HG03103 (cell line): ENCODE results near the gene ARHGEF11.

ENCODE experiments used
- ATAC-seq: cut with Tn5 transposase; IDR thresholded peaks from one replicate; pipeline ENCODE4 v1.9.1; 2021; ENCODE audit warnings: low read depth; ENCODE audit not compliant: unreplicated experiment

The ARHGEF11 gene

DNA sequence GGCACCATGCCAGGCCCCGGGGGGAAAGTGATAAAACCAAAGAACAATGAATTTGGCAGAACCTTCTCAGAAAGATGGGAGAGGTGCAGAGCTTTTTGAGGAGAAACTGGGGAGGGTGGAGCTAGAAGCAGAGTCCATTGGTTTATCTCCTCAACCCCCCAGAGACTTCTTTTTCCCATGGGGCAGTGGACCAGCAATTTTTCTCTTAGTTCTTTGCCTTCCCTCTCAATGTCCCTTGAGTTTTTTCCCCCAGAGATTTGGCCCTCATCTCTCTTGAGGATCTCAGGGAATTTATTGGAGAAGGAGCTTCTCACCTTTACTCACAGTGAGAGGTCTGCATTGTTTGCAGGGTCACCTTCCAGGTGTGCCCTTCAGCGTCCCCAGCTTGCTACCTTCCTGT lies 5.3 kb upstream of the ARHGEF11 start:
- ATAC-seq = no peak

DNA sequence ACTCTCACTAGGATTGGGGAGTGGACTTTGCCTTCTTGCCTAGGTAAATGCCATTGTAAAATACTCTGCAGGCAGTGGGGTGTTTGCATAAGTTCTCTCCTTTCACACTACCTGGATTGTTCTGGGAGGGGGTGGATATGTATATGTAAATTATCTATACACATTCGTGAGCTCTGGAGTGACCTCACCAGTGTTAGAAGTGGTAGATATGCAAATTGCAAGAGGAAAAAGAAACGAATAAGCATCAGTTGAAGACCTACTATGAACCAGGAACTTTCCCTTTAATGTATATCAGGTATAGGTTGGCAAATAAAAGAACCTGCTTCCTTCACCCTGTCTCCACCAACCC lies 1.5 kb upstream of the ARHGEF11 start:
- no peak for ATAC-seq

DNA sequence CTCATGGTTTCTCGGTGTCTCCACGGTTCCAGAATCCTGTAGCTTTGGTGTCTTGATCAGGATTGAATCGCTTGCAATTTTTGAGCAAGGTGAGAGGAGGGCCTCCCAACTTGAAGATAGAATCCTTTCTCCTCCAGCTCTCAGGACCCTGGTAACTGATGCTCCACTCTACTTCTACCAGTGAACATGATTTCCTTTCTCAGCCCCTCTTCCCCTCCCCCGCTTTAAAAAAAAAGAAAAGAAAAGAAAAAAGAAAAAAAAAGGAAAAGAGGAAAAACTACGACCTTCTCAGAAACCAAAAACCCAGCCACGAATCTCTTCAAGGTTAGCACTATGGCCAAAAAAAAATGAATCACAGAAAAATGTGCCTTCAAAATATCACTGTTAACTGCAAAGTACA lies 1.2 kb downstream of the ARHGEF11 start:
- no peak for ATAC-seq

DNA sequence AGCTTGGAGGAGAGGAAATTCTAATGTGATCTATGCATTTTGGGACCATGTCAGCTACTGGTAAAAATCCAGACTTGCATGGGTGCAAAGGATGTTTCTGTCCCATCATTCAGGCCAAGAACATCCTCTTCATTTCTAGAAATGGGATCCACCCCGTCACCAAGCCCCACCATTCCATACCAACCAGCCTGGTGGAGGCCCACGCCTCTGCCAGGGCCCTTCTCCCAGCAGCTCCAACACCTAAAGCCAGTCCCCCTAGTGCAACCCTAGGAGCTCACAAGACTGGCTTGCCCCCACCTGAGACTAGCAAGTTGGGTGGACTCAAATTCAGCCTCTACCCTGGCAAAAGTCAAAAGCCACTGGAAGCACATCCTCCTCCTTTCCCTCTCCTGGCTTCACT lies 1.9 kb downstream of the ARHGEF11 start:
- no peak for ATAC-seq

DNA sequence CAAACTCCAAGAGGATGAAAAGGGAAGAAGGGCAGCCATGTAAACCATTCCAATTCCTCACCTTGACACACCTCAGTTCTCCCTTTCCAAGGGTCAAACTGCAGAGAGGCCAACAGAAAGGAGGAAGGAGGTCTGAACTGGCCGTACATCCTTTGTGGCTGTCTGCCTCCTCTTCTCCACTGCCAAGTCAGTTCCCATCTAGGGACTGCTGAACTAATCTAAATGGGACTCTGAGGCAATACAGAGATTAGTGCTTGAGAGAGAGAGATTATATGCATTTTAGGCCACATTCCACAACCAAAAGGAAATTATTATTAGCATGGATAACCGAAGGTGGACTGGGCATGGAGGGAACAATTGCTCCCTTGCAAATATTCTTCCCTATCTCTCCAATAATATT lies 2.7 kb downstream of the ARHGEF11 start:
- no peak for ATAC-seq

DNA sequence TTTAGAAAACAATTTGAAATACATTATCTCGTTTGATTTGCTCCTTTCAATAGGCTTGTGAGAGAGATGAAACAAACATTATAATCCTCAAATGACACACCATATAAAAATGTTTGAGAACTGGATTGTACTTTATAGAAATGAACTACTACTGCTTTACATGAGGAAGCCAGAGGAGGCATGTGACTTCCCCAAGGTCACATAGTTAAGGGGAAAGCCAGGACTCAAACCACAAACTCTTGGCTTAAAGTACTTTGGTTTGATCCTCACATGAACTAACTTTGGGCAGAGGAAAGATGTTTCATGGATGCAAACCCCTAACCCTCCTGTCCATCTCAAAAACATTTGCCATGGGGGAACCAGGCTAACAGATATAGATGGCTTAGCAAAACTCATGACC lies 4.7 kb downstream of the ARHGEF11 start:
- no peak for ATAC-seq

DNA sequence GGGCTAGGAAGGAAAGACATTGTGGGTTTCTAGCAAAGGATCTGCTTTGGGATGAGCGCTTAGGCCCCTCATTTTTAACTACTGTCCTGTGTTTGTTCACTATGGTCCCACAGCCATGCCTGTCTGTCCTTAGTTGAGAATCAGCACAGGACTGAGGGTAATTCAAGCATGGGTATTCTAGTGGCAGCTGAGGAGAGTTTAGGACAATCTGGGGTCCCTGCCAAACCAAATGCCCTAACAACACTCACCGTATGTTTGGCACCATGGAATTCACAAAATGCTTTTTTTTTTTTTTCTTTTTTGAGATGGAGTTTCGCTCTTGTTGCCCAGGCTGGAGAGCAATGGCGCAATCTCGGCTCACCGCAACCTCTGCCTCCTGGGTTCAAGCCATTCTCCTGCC lies 10.4 kb downstream of the ARHGEF11 start:
- ATAC-seq = no peak

DNA sequence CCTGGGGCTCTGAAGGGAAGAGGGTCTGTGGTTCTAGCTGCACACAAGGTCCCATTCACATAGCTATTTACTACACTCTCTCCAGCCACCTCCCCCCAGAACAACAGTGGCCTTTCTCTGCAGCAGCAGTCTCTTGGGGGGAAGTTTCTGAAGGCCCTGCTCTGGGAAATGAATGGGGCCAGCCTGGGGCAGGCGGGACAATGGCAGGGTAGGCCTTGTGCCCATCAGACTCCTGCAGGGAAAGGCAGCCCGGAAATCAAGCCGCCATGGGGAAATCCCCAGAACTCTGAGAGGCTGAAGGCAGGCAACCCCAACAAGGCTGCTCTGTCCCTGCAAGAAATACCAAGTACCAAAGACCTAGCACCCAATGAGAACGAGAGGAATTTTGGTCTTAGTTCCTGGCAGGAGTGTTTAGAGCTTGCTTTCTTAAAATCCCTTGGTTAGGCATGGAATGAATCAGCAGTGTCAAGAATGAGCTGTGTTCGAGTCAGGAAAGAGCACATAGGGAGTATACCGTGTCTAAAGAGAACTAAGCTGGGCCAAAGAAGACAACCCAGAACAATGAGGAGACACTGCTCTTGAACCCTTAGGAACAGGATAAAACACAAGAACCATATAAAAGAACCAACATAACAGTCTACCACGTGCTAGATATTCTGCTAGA lies 11.3 kb downstream of the ARHGEF11 start:
- no peak for ATAC-seq

DNA sequence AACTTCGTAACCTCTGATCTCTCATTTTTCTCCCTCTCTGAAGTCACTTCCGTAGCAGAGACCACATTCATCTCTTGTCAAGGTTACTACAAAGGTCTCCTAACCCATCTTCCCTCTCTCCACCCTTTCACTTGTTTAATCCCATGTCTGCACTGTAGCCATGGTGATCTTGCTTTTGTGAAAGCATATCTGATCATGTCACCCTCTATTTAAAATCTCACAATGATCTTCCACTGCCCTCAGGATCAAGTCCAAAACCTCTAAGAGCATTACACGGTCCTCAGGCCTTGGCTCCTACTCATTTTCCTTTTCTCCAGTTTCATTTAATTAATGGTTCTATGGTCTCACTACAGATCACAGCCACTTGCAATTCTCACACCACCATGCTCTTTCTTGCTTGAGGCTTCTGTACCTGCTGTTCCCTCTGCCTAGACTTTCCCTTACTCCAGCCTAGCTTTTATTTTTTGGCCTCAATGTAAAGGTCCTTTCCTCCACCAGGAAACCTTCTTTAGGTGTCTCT lies 12.1 kb downstream of the ARHGEF11 start:
- no peak for ATAC-seq

DNA sequence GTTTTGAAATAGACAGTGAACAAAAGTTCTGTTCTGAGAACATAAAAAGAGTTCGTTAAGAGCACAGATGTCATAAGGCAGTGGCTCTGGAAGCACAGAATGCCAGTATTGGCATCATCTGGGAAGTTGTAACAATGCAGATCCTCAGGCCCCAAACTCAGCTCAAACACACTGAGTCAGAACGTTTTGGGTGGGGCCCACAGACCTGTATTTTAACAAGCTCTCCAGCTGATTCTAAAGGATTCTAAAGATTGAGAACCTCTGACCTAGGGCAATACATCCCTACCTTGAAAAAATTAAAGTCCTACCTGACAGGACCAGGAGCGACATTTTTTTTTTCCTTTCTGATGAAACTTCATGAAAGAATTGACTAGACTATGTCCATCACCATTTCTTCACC lies 13.2 kb downstream of the ARHGEF11 start:
- ATAC-seq = no peak

DNA sequence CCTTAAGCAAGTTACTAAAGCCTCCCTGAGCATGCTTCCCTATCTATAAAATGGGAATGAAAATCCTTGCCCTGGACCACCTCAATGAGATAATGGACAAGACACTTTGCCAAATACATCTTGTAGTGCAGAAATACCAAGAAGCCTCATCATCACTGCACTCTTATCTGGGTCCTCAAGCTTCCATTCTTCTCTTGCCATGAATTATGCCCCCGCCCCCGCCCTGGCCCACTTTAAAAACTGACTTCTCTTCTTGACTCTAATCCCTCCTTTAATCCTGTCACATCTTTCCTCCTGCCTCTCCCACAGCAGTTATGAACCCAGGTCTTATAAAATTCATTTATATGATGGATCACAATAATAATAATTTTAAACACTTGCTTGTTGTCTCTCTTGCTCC lies 14.8 kb downstream of the ARHGEF11 start:
- ATAC-seq = no peak

DNA sequence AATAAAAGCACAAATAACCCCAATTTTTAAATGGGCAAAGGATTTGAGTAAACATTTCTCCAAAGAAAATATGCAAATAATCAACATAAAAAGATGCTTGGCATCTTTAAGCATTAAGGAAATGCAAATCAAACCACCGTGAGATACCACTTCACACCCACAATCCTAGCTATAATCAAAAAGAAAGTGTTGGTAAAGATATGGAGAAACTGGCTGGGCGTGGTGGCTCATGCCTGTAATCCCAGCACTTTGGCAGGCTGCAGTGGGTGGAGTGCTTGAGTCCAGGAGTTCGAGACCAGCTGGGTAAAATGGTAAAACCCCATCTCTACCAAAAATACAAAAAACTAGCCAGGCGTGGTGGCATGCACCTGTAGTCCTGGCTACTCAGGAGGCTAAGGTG lies 16.9 kb downstream of the ARHGEF11 start:
- ATAC-seq = no peak

DNA sequence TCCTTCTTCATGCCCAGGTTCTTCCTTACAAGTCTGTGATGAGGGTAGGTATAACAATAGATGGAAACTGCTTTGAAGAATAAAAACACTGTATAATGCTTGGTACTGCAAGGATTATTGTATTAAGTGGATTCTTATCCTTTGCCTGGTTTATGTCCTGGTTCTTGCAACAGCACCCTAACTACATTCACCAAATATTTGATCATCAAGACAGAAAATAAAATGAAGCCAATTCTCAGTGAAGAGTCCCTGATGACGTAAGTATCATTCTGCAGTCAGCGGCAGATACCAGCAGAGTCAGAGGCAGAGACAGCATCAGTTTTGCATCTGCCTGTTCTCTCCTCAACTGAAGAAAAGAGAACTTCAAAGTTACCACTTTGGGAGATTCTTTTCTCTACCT lies 19.7 kb downstream of the ARHGEF11 start:
- ATAC-seq = no peak

DNA sequence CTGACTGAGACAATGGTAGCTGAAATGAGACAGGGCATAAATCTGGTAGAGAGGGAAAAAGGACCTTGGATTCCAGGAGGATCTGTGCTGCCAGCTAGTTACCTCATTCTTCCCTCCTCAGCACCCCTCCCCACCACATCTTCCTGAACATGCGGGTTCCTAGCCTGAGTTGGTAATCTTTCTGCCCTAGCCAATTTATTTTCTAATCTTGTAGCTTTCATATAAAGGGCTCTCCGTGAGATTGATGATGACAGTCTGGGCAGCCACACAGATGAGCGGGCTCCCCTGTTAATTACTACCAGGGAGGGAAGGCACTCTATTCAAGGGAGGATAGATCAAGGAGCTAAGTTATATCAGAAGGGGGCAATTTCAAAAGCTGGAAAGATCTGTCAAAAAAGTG lies 20.2 kb downstream of the ARHGEF11 start:
- no peak for ATAC-seq

DNA sequence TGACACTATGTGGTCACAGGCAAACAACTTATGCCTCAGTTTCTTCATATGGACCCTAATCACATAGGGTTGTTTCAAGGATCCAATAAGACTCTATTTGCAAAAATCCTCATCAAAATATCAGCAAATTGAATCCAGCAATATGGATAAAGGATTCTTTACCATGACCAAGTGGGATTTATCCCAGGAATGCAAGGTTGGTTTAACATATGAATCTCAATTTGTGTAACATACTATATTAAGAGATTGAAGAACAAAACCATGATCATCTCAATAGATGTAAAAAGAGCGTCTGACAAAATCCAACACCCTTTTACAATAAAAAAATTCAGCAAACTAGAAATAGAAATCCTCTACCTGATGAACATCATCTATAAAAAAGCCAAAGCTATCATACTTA lies 23.9 kb downstream of the ARHGEF11 start:
- no peak for ATAC-seq

DNA sequence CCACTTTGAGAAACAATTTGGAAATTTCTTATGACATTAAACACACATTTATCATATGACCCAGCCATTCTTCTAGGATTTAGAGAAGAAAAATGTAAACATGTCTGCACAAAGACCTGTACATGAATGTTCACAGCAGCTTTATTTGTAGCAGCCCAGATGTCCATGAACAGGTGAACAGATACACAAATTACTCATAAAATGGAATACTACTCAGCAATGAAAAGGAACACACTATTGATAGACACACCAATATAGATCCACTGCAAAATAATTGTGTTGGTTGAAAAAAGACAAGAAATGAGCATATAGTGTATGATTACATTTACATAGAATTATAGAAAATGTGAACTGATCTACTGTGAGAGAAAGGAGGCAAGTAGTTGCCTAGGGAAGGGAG lies 26.1 kb downstream of the ARHGEF11 start:
- no peak for ATAC-seq

DNA sequence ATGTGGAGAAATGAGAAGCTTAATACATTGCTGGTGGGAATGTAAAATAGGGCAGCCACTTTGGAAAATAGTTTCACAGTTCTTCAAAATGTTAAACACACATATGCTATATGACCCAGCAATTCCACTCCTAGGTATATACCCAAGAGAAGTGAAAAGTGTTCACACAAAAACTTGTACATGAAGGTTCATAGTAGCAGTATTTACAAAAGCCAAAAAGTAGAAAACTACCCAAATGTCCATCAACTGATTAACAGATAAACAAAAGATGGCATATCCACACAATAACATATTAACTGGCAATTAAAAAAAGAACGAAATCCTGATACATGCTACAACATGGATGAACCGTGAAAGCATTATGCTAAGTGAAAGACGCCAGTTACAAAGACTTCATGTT lies 33.7 kb downstream of the ARHGEF11 start:
- ATAC-seq = no peak

DNA sequence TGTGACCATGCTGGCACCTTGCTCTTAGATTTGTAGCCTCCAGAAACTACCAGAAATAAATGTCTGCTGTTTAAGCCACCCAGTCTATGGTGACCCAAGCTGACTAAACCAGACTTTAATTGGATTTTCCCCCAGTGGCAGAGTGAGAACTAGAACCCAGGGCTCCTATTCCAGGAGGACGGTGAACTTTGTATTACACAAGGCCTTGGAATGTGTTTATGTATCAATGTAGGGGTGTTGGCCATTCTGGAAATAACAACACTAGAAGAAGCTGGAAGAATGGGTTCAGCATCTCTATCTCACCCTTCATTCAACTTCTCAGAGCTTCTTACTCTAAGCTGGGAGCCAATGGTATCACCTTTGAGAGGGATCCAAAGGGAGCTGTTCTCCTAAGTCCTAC lies 37.0 kb downstream of the ARHGEF11 start:
- no peak for ATAC-seq

DNA sequence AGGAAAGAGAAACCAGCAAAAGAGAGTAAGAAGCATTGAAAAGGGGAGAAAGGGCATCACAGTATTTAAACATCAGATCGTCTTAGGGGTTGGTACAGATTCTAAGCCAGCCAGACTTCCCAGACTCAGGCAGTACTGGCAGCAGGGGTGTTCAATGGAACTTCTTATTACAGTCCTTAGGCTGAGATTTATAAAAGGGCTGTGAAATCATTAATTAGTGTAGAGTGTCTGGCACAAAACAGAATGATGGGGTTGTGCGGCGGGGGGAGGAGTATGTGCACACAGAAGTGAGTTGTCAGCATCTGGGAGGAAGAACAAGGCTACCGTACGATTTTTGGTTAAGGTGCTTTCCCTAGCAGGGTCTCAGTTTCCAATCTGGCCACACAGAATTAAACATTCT lies 38.2 kb downstream of the ARHGEF11 start:
- ATAC-seq = no peak

DNA sequence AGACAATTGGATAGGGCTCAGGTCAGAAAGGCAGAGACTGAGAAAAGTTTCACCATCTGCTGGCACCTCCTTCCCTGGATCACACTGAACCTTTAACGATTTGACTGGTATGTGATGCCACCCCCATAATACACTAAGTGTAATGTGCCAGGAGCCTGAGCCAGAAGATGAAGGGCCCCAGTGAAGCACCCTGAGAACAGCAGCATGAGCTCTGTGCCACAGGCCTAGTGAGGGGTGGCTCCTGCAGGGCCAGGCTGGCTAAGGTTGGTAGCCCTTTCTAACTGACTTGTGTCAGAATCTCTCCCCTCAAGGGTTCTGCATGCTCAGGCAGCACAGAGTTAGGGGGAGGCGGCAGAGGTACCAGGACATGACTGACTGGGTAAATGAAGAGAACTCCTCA lies 38.9 kb downstream of the ARHGEF11 start:
- no peak for ATAC-seq

DNA sequence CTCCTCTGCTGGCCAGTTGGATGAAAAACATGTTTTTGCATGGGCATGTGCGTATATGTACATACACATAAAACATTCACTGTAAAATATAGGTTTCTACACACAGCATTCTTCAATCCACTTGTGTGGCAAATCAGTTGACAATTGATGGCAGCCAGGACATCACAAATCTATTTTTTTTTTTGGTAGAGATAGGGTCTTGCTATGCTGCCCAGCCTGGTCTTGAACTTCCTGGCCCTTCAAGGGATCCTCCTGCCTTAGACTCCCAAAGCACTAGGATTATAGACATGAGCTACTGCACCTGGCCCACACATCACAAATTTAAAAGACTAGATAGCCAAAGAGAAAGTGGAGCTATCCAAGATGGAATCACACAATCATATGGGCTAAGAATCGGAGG lies 39.6 kb downstream of the ARHGEF11 start:
- no peak for ATAC-seq

DNA sequence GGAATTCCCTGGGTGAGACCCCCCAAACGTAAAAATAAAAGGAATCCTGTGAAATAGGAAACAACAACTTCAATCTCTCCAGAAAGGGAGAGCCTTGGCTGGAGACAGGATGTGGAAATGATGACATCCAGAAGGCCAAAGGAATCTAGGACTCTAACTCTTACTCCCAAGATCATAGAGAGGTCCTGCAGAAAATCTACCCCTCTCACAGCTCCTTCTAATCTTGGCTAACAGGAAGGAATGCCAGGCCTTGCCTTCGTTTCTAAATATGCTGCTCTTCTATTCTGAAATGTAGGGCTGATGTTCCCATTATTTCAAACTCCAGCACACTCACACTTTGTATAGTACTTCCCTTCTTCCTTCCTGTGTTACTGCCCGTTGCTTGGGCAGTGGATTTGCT lies 40.7 kb downstream of the ARHGEF11 start:
- ATAC-seq = no peak

DNA sequence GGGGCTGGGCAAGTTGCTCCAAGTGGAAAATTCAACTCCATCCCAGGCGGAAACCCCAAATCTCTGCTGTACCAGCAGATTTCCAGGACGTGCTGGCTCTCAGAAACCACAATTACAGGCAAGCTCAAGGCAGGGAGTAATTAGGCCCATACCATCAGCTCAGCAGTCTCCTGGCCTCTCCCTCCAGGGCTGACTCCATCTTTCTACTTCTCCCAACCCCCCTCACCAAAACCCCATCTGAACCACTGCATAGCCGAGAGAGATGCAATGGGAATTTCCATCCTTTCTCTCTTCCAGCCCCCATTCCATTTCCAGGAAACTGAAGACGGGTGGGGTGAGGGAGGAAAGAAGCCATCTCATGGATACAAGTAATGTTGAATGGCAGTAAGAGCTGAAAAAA lies 41.2 kb downstream of the ARHGEF11 start:
- ATAC-seq = no peak
